Transverse colon (tissue), 4 donors: ENCODE results near the gene SLC17A9. TPM values are rescaled to one million over a fixed set of nuclear protein-coding genes. Genes with fewer than 3 reads are reported as not detected.

ENCODE experiments used
- DNase-seq: peaks from one replicate; pipeline ENCODE4 v3.0.0-alpha.2; 2019
- H3K27ac ChIP-seq, 4 donors: fragments of 200-600 bp; sonication (generic); 2 replicates each; pipeline ENCODE4 v1.5.1; 2016 to 2018; ENCODE audit warnings: inconsistent platforms in 4 of 4
- H3K27me3 ChIP-seq: fragments of 200-600 bp; sonication (generic); 2 replicates; pipeline ENCODE4 v1.5.1; 2017; ENCODE audit warnings: inconsistent platforms
- H3K36me3 ChIP-seq, 4 donors: fragments of 200-600 bp; sonication (generic); 2 replicates each; pipeline ENCODE4 v1.5.1; 2017 to 2019; ENCODE audit warnings: inconsistent platforms in 4 of 4
- H3K4me1 ChIP-seq, 4 donors: fragments of 200-600 bp; sonication (generic); 2 replicates each; pipeline ENCODE4 v1.5.1; 2017 to 2020; ENCODE audit warnings: inconsistent platforms in 4 of 4
- H3K4me3 ChIP-seq, 4 donors: fragments of 200-600 bp; sonication (generic); 1 replicate in 1 of 4; 2 replicates in 3 of 4; pipeline versions ENCODE4 v1.5.1 to v1.6.1; 2017 to 2019; ENCODE audit warnings: inconsistent platforms in 4 of 4
- H3K9me3 ChIP-seq, 2 donors: fragments of 200-600 bp; sonication (generic); 2 replicates each; pipeline ENCODE4 v1.5.1; 2017 to 2019; ENCODE audit warnings: inconsistent platforms in 2 of 2
- EP300 ChIP-seq: sonication (generic); formaldehyde crosslinking; IDR thresholded peaks from one replicate; pipeline ENCODE4 v1.6.1; 2017; ENCODE audit warnings: antibody characterized with exemption, low read depth
- POLR2A ChIP-seq: fragments of 450-650 bp; IDR thresholded peaks from one replicate; pipeline ENCODE4 v1.6.1; 2016; ENCODE audit warnings: antibody characterized with exemption, mild to moderate bottlenecking, moderate library complexity
- POLR2AphosphoS5 ChIP-seq, 3 donors: sonication (generic); formaldehyde crosslinking; IDR thresholded peaks; one replicate each; pipeline ENCODE4 v1.6.1; 2016; ENCODE audit warnings: antibody characterized with exemption in 3 of 3
- WGBS, 2 donors: methylation state at CpG; one replicate each; pipeline ENCODE4 v1.1.5; 2018; ENCODE audit warnings: low coverage in 1 of 2; 5-methylcytosine and 5-hydroxymethylcytosine counted together
- in situ Hi-C, 4 donors: fragments of 200-750 bp; cut with MboI; loops; one replicate each; pipeline versions ENCODE4 v1.15.0 to v1.15.1; 2017; ENCODE audit warnings: low sequenced_read_pairs in 3 of 4, low pct_ligation_motif_present in 1 of 4, low pct_unique_long_range_greater_than_20kb in 1 of 4
- intact Hi-C: fragments of 100-400 bp; cut with DNase I; formaldehyde crosslinking; loops from one replicate; pipeline ENCODE4 v1.15.1; 2023; ENCODE audit warnings: low total_unique reads
- total RNA-seq, 4 donors: library from RNA; depleted of rRNA; stranded (reverse); fragments of >200 nt; gene quantifications; one replicate each; pipeline ENCODE4 v1.1.0, GENCODE V29; 2016
- TF ChIP-seq, protein P1 (sequence below), 5 experiments: fragments of 200-600 bp in 3 of 5; fragments of 450-650 bp in 2 of 5; sonication (generic) in 3 of 5; IDR thresholded peaks; 1 replicate in 2 of 5; 2 replicates in 3 of 5; pipeline ENCODE4 v1.5.1; 2016 to 2017; ENCODE audit warnings: antibody characterized with exemption in 5 of 5, inconsistent platforms in 3 of 5, mild to moderate bottlenecking in 2 of 5, moderate library complexity in 1 of 5

The SLC17A9 gene
- total RNA-seq, 4 donors from 2014 or later: 2.8 to 32.9 (median 4.6) TPM

DNA sequence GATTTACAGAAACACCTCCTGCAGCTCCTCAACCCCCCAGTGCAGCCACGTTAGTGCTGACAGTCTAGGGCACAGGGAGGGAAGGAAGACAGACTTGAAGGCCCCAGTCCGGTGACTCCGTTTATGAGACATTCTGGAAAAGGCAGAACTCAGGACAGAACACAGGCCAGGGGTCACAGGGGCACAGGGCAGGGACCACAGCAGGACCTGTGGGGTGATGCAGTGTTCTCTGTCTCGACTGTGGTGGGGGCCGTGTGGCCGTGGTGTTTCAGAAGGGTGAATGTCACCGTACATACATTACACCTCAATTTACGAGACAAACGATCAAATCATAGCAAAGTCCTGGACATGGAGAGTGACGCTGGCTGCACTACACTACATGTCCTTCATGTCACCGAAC is 43.0 kb downstream of the SLC17A9 start:
- TF ChIP-seq, protein P1, sequence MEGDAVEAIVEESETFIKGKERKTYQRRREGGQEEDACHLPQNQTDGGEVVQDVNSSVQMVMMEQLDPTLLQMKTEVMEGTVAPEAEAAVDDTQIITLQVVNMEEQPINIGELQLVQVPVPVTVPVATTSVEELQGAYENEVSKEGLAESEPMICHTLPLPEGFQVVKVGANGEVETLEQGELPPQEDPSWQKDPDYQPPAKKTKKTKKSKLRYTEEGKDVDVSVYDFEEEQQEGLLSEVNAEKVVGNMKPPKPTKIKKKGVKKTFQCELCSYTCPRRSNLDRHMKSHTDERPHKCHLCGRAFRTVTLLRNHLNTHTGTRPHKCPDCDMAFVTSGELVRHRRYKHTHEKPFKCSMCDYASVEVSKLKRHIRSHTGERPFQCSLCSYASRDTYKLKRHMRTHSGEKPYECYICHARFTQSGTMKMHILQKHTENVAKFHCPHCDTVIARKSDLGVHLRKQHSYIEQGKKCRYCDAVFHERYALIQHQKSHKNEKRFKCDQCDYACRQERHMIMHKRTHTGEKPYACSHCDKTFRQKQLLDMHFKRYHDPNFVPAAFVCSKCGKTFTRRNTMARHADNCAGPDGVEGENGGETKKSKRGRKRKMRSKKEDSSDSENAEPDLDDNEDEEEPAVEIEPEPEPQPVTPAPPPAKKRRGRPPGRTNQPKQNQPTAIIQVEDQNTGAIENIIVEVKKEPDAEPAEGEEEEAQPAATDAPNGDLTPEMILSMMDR (IDR thresholded peaks at IDR 0.05): no peak
- TF ChIP-seq POLR2AphosphoS5 (IDR thresholded peaks at IDR 0.05) (no peak), POLR2A (no peak), EP300 (no peak)
- Histone ChIP-seq H3K36me3 (no peaks in the 10 kb centered on the region), H3K27me3 (peaks cover 66% of the 10 kb centered on the region), H3K4me3 (no peak overlapping the region), H3K9me3 (no peaks in the 10 kb centered on the region), H3K4me1 (no peaks in the 10 kb centered on the region), H3K27ac (no peak overlapping the region)
- in situ Hi-C loops (no loop called here), intact Hi-C loops (no loop called here)
- DNase-seq: no peak
- WGBS, 2 donors: 61% methylated on average over 11 of the region's 11 CpGs; no CpG with 5 or more reads in 1 of the 2 donors

DNA sequence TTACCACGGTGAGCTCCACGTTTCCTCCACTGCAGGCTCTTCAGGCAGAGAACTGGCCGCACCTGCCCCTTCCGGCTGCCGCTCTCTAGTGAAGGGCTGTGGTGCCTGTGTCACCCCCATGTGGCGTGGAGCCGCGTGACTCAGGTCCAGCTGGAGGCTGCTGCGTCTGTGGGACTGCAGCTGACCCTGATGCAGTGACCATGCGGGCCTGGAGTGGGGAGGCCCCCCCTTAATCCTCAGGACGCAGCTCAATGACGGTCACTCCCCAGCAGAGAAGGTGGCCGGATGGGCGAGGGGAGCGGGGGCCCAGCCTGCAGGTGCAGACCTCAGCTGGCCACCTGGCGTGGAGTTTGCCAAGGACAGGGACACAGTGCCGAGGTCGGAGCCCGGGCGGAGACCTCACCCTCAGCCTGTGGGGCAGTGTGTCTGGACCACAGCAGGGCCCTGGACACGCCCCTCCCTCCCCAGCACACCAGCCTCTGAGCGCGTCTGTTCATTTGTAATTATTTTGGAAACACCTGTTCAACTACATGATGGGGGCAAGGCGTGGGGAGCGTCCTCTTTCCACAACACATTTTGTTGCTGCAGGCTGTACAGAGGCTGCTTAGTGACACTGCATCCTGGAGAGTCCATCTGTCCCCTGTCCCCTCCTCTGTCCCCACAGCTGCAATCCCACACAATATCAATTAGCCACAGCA is 43.5 kb downstream of the SLC17A9 start:
- intact Hi-C loops: no loop called here
- Histone ChIP-seq H3K27me3 (peaks cover 67% of the 10 kb centered on the region), H3K36me3 (no peaks in the 10 kb centered on the region), H3K27ac (no peak overlapping the region), H3K9me3 (no peaks in the 10 kb centered on the region), H3K4me3 (no peak overlapping the region), H3K4me1 (no peaks in the 10 kb centered on the region)
- TF ChIP-seq POLR2AphosphoS5 (IDR thresholded peaks at IDR 0.05) (no peak), EP300 (no peak), POLR2A (no peak)
- TF ChIP-seq, protein P1 (IDR thresholded peaks at IDR 0.05): no peak
- WGBS, 2 donors: 59 to 70% methylated on average over 2 to 22 of the region's 25 CpGs
- in situ Hi-C loops: no loop called here
- no peak for DNase-seq

DNA sequence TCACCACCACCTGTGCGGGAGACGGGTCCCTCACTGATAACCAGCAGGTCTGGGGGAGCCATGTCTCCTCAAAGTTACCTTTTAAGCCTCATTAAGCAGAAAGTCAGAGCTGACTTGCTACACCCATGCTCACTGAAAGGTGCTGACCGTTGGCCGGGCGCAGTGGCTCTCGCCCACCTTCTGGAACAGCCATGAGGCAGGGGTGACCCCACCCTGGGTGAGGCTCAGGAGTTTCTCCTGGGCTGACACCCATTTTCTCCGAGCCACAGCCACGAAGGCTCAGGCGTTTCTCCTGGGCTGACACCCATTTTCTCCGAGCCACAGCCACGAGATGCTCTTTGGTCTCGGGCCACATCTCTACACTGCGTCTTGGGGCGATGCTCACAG is 44.1 kb downstream of the SLC17A9 start:
- no peaks in the 10 kb centered on the region for H3K9me3 ChIP-seq
- H3K4me3 ChIP-seq: no peak overlapping the region
- in situ Hi-C loops (no loop called here), intact Hi-C loops (no loop called here)
- TF ChIP-seq POLR2AphosphoS5 (IDR thresholded peaks at IDR 0.05): no peak
- TF ChIP-seq EP300: no peak
- H3K4me1 ChIP-seq: no peaks in the 10 kb centered on the region
- H3K27me3 ChIP-seq: peaks cover 69% of the 10 kb centered on the region
- WGBS, 2 donors: 70 to 81% methylated on average over 2 to 14 of the region's 14 CpGs
- no peak overlapping the region for H3K27ac ChIP-seq
- DNase-seq: no peak
- no peaks in the 10 kb centered on the region for H3K36me3 ChIP-seq

DNA sequence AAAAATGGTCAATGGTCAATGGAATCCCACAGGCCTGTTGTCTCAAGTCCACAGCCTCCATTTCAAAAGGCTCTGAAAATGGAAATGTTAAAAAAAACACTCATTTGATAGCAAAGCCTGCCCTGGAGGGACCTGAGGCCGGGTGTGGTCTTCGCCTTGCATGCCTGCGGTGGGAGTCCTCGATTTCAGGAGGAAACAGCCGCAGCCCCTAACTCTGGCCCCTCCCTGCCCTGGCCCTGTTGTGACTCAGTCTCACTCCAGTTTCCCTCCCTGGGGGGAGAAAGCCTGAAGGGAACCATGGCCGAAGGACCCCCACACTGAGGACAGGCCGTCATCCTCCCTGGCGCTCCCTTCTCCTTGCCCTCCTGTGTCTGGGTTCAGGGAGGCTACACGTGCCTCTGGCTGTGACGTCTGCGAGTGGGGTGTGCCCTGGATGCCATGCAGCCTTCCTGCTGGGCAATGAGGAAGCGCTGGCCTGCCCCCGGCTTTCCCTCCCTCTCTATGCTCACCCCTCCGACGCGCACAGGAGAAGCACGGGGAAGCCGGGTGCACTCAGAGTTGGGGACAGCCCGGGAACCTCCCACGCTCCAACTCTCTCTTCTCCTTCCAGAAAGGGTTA is 45.0 kb downstream of the SLC17A9 start:
- in situ Hi-C loops: no loop called here
- 24% methylated on average over 20 of the region's 20 CpGs; no CpG with 5 or more reads in 1 of the 2 donors for WGBS, 2 donors
- no peaks in the 10 kb centered on the region for H3K36me3 ChIP-seq
- intact Hi-C loops: no loop called here
- no peaks in the 10 kb centered on the region for H3K4me1 ChIP-seq
- H3K4me3 ChIP-seq: no peak overlapping the region
- TF ChIP-seq, protein P1 (IDR thresholded peaks at IDR 0.05): no peak
- no peak for TF ChIP-seq EP300
- no peak for TF ChIP-seq POLR2A
- no peak for TF ChIP-seq POLR2AphosphoS5 (IDR thresholded peaks at IDR 0.05)
- no peaks in the 10 kb centered on the region for H3K9me3 ChIP-seq
- DNase-seq: no peak
- no peak overlapping the region for H3K27ac ChIP-seq
- H3K27me3 ChIP-seq: peaks cover 74% of the 10 kb centered on the region
